Raji (cell line): ENCODE data around the gene PNO1.

Source experiments
- POLR2A ChIP-seq: IDR thresholded peaks from 2 replicates; pipeline ENCODE4 v1.6.1; 2011; ENCODE audit warnings: low read depth, low read length, control low read depth; ENCODE audit not compliant: insufficient read depth

The PNO1 gene

DNA sequence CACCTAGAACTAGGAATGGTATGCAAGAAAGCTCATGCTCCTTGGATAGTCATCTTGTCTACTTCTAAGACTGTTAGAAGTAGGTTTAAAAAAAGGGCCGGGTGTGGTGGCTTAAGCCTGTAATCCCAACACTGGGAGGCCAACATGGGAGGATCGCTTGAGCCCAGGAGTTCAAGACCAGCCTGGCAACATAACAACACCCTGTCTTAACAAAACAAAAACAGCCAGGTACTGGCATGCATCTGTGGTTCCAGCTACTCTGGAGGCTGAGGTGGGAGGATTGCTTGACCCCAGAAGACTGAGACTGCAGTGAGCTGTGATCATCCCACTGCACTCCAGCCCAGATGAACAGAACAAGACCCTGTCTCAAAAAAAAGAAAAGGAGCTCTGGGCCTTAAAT, 19.9 kb downstream of the PNO1 start:
- TF ChIP-seq POLR2A: no peak

DNA sequence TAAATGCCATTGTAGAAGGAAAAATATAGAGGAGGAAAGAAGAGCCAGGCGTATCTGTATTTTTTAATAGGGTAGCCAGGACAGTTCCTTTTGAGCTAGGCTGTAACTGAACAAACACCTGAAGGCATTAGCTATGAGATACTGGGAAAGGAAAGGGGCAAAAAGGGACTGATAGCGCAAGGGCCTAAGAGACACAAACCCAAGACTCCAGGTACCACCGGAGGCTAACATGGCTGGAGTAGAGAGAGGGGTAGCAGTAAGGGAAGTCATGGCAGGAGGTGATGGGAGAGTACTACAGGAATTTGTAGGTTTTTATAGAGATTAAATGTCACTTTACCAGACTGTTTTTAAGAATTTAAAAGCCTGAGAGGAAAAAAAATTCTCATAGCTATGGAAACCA, 20.7 kb downstream of the PNO1 start:
- no peak for TF ChIP-seq POLR2A

DNA sequence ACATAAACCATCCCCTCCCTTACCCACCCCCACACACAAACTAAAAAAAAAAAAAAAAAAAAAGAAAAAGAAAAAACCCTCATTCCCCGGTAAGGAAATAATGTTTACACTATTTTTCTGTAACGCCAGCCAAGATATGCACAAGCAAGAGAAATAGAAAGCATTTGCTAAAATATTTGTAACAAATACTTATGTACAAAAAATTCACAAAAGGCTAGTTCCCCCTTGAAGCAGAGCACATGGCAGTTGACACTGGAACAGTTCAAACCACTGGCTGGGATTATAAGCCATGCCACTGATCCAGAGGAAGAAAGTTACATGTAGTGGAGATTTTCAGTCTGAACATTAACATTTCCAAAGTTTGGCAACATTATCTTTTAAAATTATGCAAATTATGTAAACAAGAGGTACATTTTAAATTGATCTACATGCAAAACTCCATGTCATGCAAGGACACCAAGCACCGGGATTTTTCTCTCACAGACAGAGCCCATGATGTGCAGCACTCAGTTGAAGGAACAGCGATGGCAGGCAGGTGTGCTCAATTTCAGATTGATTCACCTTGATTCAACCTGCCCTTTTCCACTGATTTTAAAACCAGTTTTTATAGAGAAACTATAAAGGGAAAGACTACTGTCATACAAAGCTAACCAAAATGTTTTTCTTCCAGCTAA, 21.4 kb downstream of the PNO1 start:
- no peak for TF ChIP-seq POLR2A

DNA sequence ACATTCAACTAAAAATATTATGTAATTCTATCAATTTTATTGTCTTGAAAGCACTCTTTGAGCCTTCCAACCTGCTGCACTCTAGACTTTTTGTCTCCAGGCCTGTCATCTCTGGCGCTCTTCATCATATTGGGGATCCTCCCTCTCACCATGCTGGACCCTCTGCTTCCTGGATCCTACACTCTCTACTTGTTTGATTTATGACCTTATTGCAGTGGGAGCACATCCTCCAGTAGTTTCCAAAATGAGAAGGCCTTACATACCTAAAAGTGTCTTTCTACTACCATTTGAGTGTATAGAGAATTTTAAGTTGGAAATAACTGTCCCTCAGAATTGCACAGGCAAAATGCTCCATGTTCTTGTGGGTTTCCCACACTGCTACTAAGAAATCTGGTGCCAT, 25.2 kb downstream of the PNO1 start:
- no peak for TF ChIP-seq POLR2A

DNA sequence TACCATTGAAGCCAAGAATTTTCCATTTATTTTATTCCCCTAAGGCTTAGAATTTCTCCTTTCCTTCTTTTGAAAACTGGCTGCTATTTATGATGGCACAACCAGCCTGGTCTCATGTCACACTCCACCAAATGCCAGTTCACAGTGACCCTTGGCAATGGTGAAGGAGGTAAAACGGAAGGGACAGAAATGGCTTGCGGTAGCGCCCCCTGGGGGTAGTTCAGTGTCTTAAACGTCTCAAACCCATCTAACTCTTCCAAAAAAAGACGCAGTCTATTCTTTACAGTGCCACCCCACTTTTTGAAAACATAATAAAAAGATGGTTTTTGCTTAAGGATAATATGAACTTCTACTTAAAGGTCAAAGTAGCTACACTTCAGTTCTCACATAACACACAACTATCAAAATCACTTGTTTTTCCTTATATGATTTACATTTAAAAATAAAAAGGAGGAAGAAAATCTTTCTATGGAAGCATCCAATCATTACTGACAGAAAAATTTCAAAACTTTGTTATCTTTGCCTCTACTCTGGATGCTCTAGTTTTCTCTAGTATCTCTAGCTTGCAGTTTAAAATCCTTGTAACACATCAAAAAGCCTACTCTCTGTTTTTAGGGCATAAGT, 28.0 kb downstream of the PNO1 start:
- TF ChIP-seq POLR2A: no peak

DNA sequence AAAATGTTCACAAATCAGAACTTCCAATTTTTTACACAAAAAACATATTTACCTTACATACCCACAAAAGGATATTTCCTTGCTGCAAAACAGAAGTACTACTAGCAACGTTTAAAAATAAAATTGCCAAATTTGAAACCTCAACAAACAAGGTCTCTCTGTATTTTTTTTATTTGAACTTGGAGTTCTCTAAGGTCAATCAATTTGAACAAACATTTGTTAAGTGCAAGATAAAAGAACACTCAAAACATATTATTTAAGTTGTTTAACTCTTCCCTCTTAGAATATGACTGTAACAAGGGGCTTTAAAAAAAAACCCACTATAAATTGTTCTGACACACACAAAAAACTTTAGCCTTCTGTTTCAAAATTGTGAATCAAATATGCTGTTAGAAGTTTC, 29.6 kb downstream of the PNO1 start:
- TF ChIP-seq POLR2A: no peak

DNA sequence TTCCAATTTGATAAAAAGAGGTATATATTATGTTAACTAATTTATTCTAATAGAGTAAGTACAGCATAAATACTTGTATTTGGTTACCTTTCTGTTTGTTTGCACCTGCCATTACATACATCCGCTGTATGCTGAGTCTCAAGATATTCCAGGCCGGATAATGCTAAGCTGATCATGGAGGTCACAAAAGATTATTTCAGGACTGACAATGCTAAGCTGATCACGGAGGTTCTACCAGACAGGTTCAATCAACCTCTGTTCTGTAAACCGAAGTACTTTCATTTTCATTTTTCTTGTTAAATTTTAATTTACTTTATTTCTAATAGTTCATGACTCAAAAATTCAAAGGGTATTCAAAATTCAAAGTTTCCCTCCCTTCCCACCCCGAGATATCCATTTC, 31.1 kb downstream of the PNO1 start:
- no peak for TF ChIP-seq POLR2A

DNA sequence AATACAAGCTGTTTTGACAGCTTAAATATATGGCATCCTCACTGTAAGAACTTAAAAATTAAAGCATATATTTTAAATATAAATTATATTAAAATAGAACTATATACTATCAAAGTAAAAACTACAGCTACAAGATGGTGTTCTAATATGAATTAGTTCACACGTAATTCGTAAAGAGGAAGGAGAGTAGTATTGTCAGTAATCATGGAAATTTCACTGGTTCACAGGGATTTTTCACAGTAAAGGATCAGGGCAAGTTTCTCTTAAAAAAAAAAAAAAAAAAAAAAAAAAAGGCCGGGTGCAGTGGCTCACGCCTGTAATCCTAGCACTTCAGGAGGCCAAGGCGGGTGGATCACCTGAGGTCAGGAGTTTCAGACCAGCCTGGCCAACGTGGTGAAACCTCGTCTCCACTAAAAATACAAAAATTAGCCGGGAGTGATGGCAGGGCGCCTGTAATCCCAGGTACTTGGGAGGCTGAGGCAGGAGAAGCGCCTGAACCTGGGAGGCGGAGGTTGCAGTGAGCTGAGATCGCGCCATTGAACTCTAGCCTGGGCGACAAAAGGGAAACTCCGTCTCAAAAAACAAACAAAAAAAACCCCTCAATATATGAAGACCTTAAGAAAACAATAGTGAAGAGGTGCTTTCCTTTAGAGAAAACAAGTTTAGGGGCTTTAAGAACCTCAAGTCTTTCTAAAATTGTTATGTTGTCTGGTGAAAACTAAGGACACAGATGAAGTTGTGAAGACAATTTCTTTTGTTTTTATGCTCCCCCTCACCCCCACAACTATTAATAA, 32.5 kb downstream of the PNO1 start:
- TF ChIP-seq POLR2A: no peak

DNA sequence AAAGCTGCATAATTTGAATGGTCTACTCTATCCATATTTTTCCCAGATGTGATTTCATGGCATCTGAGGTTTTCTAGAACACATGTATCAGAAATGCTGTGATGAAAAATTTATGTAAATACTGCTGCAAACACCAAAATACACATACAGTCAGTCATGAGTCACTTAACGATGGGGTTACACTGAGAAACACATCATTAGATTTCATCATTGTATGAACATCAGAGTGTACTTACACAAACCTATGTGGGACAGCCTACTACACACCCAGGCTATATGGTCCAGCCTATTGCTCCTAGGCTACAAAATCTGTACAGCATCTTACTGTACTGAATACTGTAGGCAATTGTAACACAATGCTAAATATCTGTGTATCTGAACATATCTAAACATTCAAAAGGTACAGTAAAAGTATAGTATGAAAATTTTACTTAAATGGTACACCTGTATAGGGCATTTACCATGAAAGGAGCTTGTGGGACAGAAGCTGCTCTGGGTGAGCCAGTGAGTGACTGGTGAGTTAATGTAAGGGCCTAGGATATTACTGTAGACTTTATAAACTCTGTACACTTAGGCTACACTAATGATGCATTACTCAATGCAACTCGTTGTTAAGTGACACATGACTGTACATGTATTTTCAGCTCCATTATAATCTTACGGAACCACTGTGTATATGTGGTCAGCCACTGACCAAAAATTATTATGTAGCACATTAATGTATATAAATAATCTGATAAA, 33.5 kb downstream of the PNO1 start:
- no peak for TF ChIP-seq POLR2A

DNA sequence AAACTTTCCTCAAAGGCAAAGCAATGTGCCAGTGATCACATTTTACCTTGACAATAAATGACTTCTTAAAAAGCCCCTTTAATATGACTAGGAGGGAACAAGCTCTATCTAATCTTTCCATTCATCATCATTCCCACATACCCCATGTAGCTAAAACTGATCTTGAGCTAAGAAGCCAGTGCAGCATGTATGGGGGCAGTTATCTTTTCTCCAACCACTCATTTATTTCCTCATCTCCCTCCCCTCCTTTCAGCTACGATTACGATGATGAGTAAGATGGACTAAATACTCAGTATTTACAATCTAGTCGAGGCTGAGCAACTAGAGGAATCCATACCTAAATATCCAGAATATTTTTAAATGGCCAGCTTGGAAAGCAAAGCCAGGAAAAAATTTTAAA, 35.5 kb downstream of the PNO1 start:
- no peak for TF ChIP-seq POLR2A

DNA sequence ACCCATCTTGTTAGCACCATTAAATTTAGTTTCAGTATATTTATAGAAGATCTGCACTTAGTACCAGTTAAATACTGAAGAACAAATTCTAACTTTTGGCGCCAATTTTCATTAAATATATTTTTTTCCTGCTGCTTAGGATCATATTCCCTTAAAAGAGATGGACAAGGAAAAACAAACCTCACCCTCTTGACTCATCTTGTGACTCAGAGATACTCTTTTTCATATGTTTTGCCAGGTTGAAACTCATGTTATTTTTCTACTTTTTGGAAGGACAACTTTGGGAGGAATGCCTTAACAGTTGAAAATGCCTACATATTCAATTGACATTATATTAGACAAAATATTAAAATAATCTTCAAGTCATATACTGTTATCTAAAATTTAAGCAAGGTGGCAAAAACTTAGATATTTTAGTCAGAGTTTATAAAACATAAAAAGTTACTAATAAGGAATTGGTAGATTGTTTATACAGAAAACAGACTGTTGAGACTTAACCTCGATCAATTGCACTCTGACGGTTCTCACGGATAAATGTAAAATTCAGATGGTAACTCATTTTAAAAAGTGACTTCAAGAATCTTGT, 36.2 kb downstream of the PNO1 start:
- no peak for TF ChIP-seq POLR2A

DNA sequence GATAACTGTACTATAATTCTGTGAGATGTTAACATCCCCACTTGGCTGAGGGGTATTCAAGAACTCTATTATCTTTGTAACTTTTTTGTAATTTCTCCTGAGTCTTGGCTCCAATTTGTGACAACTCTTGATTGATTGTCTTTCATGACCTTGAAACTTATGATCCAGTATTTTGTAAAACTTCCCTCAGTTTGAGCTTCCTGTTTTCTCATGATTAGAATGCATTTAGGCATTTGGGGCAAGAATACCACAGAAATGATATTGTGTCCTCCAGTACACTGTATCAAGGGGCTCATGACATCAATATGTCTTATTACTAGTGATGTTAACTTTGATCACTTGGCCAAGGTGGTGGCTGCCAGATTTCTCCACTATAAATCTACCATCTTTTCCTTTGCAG, 37.4 kb downstream of the PNO1 start:
- TF ChIP-seq POLR2A: no peak

DNA sequence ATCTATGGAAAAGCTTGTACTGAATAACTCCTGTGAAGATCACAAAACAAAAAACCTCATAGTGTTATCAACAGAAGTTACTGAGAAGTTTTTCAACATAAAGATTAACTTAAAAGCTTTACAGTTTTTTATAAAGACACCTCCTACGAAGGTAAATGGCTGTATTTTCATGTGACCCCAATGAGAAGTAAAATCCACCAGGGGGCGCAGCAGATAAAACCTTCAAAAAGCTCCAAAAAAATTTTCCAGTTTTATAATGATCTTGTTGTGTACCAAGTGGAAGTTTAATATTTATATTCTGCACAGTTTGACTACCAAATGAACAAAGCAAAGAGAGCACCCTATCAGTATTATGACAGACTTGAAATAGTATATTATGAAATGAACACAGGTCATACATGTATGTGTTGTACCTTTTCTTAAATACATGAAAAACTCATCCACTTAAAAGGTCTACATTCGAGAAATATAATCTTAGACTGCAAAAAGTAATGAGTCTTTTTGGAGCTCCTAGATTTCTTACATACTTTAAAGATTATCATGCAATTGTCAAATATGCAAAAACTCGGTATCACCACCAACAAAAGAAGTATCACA, 38.5 kb downstream of the PNO1 start:
- no peak for TF ChIP-seq POLR2A

DNA sequence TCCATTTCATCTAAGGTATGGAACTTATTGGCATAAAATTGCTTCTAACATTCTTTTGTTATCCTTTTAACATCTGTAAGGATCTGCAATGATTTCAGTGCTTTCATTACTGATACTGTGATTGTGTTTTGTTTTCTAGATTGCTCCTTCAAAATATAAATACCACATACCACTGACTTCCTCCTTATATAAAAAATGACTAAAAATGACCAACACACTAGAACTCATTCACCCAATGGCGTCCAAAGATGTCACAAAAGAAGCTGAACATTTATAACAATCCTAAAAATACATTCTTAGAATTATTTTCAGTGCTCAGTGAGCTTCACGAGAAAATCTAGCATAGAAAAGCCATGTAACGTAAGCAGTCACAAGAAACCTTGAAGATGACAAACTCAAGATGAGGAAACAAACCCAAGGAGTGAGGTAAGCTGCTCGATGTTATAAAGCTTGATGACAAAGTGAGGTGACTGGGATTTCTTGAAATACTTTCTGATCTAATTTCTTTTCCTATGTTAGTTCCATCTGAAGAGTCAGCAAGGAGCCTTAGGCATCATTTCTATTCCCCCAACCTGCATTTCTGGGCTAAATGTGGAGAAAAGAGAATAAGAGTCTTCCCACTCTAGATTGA, 42.6 kb downstream of the PNO1 start:
- no peak for TF ChIP-seq POLR2A
